ENCODE measurements around the gene GRAMD1A.
"Not testable (repeated sequence)": the region's sequence is repeated elsewhere in the genome, so short reads cannot be mapped to it uniquely, and the experiment has no call there.

GRAMD1A gene

DNA sequence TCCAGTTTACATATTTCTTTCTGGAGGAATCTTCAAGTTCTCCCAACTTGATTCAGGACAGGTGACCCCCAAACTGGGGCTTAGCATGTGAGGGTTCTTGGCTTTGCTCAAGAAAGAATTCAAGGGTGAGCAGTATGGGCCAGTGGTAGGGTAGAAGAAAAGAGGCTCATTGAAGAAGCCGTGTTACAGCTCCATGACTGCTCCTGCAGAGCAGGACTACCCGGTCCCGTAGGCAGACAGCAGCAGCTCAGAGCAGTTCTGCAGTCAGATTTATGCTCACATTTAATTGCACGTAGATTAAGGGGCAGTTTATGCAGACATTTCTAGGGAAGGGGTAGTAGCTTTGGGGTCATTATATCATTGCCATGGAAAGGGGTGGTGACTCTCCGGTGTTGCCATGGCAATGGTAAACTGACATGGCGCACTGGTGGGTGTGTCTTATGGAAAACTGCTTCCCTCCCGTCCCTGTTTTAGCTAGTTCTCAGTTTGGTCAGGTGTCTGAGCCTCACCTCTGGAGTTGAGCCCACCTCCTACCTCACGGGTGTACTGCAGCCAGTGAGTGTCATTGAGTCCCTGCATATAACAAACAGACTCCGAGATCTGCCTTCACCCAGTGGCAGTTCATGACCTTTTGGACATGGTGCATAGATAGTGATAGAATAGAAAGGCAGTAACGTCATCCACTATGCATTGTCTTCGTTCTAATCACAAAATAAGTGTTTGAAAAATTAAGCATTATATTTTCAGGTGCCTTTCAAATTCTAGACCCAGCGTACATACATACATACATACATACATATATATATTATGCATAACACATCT lies 20.1 kb upstream of the GRAMD1A start:
- DNase-seq (ENCODE audit: low read depth), result no peak

DNA sequence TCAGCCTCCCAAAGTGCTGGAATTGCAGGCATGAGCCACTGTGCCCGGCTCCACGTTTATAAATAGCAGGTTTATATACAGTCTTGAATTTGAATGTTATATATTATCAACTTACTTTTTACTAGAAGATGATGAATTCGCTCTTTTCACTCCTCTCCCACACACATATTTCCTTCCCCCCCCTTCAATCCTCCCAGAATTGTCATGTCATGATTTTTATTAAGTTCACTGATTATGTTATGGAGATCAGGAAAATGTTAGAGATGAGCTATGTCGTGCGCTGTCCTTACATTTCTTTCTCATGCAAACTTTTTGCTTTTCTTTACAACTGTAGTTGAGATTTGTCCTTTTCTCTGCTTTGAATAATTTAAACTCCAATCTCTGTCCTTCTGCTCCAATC lies 17.8 kb upstream of the GRAMD1A start:
- no peak for DNase-seq (ENCODE audit: low read depth)

- DNase-seq (ENCODE audit: low read depth), result no peak
Observed at GRCh38 chr19:34983786-34984185, 16.3 kb upstream of the GRAMD1A start.

GRCh38 chr19:34984287-34984686 lies 15.8 kb upstream of the GRAMD1A start:
- no peak for DNase-seq (ENCODE audit: low read depth)

DNA sequence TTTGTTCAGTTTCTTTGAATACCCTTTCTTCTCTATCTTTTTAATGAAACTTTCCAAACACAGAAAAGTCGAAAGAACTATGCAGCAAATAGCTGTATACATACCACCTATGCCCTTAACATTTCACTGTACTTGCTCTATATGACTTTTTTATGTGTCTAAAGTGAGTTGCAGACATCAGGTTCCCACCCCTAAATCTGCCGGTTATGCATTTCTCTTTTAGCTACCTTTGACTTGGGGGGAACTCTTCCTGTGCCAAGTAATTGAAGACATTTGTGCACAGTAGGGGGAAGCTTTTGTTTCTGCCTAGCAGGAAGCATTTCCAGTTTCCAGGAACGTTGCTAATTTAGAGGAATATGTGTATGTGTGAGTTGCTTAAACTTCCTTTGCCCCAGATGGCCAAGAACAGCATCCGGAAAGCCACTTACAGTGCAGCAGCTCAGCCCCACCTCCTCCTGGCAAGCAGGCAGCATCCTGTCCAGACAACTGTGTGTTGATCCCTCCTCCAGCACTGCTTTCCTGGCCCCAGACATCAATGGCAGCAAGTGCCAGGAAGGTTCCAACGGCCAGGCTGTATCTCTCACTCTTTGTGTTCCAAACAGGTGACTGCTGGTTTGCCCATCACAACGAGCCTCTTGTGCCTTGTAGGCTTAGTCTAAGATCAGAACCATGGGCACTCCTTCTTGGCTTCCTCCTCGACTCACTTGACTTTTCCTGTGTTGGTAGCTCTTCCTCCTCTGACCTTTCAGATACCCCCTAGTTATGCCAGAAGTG lies 14.7 kb upstream of the GRAMD1A start:
- no peak for DNase-seq (ENCODE audit: low read depth)

- DNase-seq (ENCODE audit: low read depth), result no peak
Observed at GRCh38 chr19:34988119-34988518, 12.0 kb upstream of the GRAMD1A start.

DNA sequence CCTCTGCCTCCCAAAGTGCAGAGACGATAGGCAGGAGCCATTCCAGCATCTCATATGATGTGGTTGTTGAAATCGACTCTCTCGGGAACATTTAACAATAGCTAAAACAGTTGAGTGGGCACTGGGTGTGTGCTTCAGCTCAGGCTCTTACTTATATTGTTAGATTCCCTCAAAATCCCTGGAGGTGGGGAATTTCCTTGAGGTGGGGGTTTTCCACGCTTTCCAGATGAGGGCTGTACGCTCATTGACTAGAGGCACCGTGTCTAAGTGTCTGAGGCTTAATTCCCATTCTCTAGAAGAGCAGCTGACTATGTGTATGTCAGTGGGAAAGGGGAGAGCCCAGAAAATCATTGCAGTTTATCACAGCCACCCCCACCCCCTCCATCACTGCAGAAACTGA lies 10.8 kb upstream of the GRAMD1A start:
- no peak for DNase-seq (ENCODE audit: low read depth)

GRCh38 chr19:34990578-34991192 lies 9.4 kb upstream of the GRAMD1A start:
- DNase-seq (ENCODE audit: low read depth), result no peak

- DNase-seq (ENCODE audit: low read depth), result no peak
Observed at GRCh38 chr19:34991542-34992333, 8.4 kb upstream of the GRAMD1A start.

DNA sequence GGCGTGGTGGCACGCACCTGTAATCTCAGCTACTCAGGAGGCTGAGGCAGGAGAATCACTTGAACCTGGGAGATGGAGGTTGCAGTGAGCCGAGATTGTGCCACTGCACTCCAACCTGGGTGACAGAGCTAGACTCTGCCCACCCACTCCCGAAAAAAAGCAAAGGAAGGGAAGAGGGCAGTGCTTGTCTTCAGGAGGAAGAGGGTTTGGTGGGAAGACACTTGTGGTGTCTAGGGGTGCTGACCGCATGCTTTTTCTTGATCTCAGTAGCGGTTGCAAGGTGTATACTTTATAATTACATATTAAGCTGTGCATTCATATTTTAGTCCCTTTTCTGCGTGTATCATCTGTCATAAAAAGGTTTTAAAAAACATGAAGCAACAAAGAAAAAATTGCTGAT lies 7.5 kb upstream of the GRAMD1A start:
- DNase-seq (ENCODE audit: low read depth), result not testable (repeated sequence)

- no peak for DNase-seq (ENCODE audit: low read depth)
Observed at GRCh38 chr19:34994286-34994642, 5.9 kb upstream of the GRAMD1A start.

DNA sequence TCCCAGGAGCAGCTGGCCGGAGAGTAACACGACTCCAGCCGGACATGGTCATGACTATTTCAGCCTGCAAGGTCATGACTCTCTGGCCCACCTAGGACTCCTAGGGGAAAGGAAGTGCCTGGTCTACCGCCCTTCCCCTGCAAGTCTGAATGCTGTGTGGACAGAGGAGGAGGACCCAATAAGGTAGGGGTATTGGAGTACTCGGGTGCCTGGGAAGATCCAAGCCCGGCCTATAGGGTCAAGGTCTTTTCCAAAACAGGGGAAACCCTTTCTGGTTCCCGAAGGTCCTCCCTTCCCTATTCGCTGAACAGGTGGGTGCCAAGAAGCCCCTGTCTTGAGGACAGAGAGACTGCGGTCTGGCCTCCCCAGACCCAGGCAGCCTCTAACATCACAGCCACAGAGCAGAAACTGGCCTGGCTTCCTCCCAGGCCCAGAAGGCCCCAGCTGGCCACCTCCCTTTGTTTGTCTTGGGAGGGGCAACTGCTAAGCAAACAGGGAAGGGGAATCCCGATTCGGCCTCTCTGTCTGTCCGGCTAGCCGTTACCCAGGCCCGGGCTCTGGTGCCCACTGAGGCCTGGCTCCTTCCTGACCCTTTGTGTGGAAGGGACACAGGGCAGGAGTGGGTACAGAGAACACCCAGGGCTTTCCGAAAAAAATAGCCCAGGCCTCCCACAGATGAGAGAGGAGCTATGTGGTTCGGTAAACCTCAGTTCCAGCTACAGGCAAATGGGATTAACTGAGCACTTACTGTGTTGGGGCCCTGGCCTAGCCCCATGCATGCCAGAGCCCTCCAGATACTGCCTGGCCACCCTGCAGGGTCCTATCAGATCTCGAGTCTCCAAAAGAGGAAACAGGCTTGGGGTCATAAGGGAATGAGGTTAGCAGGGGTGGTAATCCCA lies 5.2 kb upstream of the GRAMD1A start:
- no peak for DNase-seq (ENCODE audit: low read depth)

DNA sequence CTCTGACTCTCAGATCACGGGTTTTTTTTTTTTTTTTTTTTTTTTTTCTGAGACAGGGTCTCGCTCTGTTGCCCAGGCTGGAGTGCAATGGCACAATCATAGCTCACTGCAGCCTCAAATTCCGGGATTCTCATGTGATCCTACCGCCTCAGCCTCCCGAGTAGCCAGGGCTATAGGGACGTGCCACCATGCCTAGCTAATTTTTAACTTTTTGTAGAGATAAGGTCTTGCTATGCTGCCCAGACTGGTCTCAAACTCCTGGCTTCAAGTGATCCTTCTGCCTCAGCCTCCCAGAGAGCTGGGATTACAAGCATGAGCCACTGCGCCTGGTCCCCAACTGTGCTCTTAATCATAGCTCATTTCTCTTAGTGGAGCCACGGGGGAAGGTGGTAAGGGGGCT lies 4.6 kb upstream of the GRAMD1A start:
- DNase-seq (ENCODE audit: low read depth), result no peak

DNA sequence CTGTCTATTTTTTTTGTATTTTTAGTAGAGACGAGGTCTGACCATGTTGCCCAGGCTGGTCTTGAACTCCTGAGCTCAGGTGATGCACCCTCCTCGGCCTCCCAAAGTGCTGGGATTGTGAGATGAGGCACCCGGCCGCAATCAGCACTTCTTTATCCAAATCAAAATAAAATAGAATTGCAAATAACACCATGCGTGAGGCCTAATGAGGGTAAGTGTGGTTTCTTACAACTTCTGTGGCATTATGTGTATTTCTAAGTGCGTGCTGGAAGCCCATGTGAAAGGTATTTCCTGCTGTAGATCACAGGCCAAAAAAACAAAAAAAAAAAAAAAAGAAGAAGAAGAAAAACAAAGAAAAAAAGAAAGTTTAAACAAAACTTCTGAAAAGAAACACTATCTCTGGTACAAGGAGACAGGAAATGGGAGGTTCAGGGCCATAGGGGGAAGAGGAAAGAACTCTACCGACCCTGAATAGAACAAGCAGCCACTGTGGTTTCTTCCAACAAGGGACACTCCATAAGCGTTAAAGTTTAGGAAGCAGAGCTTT lies 3.0 kb upstream of the GRAMD1A start:
- no peak for DNase-seq (ENCODE audit: low read depth)

GRCh38 chr19:34998224-34998623 lies 1.9 kb upstream of the GRAMD1A start:
- DNase-seq (ENCODE audit: low read depth), result not testable (repeated sequence)

DNA sequence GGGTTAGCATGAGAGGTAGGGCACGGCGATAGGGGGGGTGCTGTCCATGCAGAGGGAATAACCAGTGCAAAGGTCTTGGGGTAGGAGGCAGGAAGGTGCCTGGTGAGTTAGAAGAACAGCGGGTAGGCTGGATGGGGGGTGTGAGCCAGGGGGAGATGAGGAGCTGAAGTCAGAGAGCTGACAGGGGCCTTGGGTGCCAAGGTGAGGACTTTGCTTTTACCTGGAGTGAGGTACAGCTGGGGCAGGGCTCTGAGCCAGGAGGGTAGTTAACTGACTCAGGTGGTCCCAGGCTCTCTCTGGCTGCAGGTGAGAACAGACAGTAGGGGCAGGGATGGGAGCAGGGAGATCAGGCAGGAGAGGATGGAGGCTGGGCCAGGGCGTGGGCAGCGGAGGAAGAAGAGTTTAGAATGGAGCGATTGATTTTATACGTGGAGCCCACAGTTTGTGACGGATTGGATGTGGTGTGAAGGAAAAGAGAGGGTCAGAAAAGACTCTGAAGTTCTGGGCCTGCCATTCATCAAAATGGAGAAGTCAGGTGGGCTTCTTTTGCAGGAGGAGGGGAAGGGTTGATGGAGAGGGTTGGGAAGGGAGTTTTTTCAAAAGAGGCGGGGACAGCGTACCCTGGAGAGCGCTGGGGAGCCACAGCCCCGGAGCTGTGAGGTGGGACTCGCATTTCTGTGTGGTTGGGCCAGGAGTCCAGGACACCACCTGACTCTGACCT lies 1.2 kb upstream of the GRAMD1A start:
- no peak for DNase-seq (ENCODE audit: low read depth)

GRCh38 chr19:35000338-35000646 lies 169 bp downstream of the GRAMD1A start:
- DNase-seq (ENCODE audit: low read depth), result no peak

DNA sequence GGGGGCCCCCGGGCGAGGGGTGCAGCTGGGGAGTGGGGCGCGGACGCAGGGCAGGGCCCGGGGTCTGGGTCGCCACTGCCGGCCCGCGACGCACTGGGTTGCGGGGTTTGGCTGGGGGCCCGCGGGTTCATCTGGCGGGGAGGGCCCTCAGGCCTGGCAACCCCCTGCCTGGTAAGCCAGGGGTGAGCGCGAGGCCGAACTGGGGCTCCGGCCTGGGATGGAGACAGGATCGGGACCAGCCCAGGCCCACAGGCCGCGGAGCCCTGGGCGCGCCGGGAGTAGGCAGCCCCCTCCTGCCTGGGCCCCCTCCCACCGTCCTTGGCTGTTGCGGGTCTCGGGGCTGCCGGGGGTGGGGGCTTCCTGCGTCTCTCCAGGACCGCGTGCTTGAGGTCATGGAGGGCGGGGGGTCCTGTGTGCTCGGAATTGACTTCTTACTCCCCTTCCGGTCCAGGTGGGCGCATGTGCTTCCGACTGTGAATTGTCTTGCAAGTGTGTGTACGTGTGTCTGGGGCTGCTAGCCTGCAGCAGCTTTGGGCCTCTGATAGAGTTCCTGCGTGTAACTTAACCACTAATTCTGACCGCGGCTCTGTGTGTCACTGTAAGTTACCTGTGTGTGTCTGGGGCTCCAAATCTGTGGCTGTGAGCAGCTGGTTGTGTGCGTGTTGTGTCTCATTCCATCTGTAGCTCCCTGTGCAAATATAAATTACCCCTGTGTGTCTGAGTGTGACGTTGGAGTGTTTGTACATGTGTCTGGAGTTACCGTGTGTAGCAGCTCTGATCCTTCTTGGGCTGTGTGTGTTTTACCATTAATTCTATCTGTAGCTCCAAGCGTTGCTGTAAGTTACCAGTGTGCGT lies 751 bp downstream of the GRAMD1A start:
- DNase-seq (ENCODE audit: low read depth), result peak; percentile 43

GRCh38 chr19:35002037-35002535 lies 2.0 kb downstream of the GRAMD1A start:
- no peak for DNase-seq (ENCODE audit: low read depth)
